ENCODE results near the gene MEAF6. TPM values are rescaled to one million over a fixed set of nuclear protein-coding genes. Genes with fewer than 3 reads are reported as not detected.

The MEAF6 gene
- total and polyA plus RNA-seq, 10 donors: 39.5 to 69.0 (median 56.2) TPM

GRCh38 chr1:37452416-37452815 lies 62.1 kb downstream of the MEAF6 start:
- no peak overlapping the region for H3K4me3 ChIP-seq
- 71 to 91% (median 81%) methylated on average over 5 to 6 of the region's 6 CpGs for WGBS, 5 donors
- DNase-seq: no peak
- peaks cover 0 to 18% (median 0%) of the 10 kb centered on the region in 7 donors for H3K27me3 ChIP-seq (replicated peaks in 1 of 7)
- intact Hi-C loops (cut with DNase I; ENCODE audit: low total_unique reads): no loop called here
- no peaks in the 10 kb centered on the region for H3K36me3 ChIP-seq
- no peak overlapping the region for H3K27ac ChIP-seq
- peaks cover 8 to 29% (median 19%) of the 10 kb centered on the region in 6 donors for H3K4me1 ChIP-seq
- TF ChIP-seq POLR2AphosphoS5 (IDR thresholded peaks at IDR 0.05) (no peak), POLR2A (IDR thresholded peaks at IDR 0.05) (no peak), CTCF (IDR thresholded peaks at IDR 0.05 in 8 of 11, conservative IDR thresholded peaks at IDR 0.05 in 3 of 11) (no peak)
- H3K9me3 ChIP-seq: no peaks in the 10 kb centered on the region

GRCh38 chr1:37449936-37450335 lies 64.6 kb downstream of the MEAF6 start:
- no peak overlapping the region for H3K27ac ChIP-seq
- H3K27me3 ChIP-seq (replicated peaks in 1 of 7): peaks cover 0 to 20% (median 0%) of the 10 kb centered on the region in 7 donors
- no peak overlapping the region for H3K4me3 ChIP-seq
- intact Hi-C loops (cut with DNase I; ENCODE audit: low total_unique reads): no loop called here
- no peaks in the 10 kb centered on the region for H3K9me3 ChIP-seq
- no peak for TF ChIP-seq POLR2A (IDR thresholded peaks at IDR 0.05)
- TF ChIP-seq CTCF (IDR thresholded peaks at IDR 0.05 in 8 of 11, conservative IDR thresholded peaks at IDR 0.05 in 3 of 11): no peak
- no peak for TF ChIP-seq POLR2AphosphoS5 (IDR thresholded peaks at IDR 0.05)
- peaks cover 4 to 21% (median 13%) of the 10 kb centered on the region in 6 donors for H3K4me1 ChIP-seq
- H3K36me3 ChIP-seq: no peaks in the 10 kb centered on the region
- 2 to 9% (median 6%) methylated on average over 5 of the region's 5 CpGs for WGBS, 5 donors
- peak; percentile 83 for DNase-seq

GRCh38 chr1:37448691-37449417 lies 65.7 kb downstream of the MEAF6 start:
- Histone ChIP-seq H3K4me3 (no peak overlapping the region), H3K4me1 (peaks cover 0 to 16% (median 9%) of the 10 kb centered on the region in 6 donors), H3K36me3 (no peaks in the 10 kb centered on the region), H3K27me3 (replicated peaks in 1 of 7) (peaks cover 0 to 20% (median 0%) of the 10 kb centered on the region in 7 donors), H3K9me3 (no peaks in the 10 kb centered on the region), H3K27ac (no peak overlapping the region)
- no peak for DNase-seq
- intact Hi-C loops (cut with DNase I; ENCODE audit: low total_unique reads): no loop called here
- 80 to 83% (median 82%) methylated on average over 10 to 15 of the region's 15 CpGs for WGBS, 5 donors
- TF ChIP-seq POLR2AphosphoS5 (IDR thresholded peaks at IDR 0.05) (no peak), POLR2A (IDR thresholded peaks at IDR 0.05) (no peak), CTCF (IDR thresholded peaks at IDR 0.05 in 8 of 11, conservative IDR thresholded peaks at IDR 0.05 in 3 of 11) (no peak)

- Histone ChIP-seq H3K27me3 (replicated peaks in 1 of 7) (peaks cover 0 to 20% (median 0%) of the 10 kb centered on the region in 7 donors), H3K4me3 (no peak overlapping the region), H3K9me3 (no peaks in the 10 kb centered on the region), H3K36me3 (no peaks in the 10 kb centered on the region), H3K4me1 (peaks cover 0 to 16% (median 9%) of the 10 kb centered on the region in 6 donors), H3K27ac (no peak overlapping the region)
- no peak for DNase-seq
- TF ChIP-seq CTCF (IDR thresholded peaks at IDR 0.05 in 8 of 11, conservative IDR thresholded peaks at IDR 0.05 in 3 of 11): no peak
- TF ChIP-seq POLR2AphosphoS5 (IDR thresholded peaks at IDR 0.05): no peak
- TF ChIP-seq POLR2A (IDR thresholded peaks at IDR 0.05): no peak
- intact Hi-C loops (cut with DNase I; ENCODE audit: low total_unique reads): no loop called here
- 68 to 90% (median 81%) methylated on average over 2 of the region's 2 CpGs for WGBS, 5 donors
Observed at GRCh38 chr1:37448185-37448584, 66.4 kb downstream of the MEAF6 start.

Data from spleen (tissue), 11 donors.